Dermis microvascular lymphatic vessel endothelial cell (primary cell): ENCODE data around the gene AGXT2. TPM values are rescaled to one million over a fixed set of nuclear protein-coding genes. Genes with fewer than 3 reads are reported as not detected.

Experiments used
- DNase-seq, 2 donors: peaks; one replicate each; pipeline versions ENCODE4 v3.0.0 to v3.0.0-alpha.2; 2010; ENCODE audit warnings: low read depth in 2 of 2
- total RNA-seq: library from RNA; depleted of rRNA; stranded (reverse); fragments of >200 nt; gene quantifications from 2 replicates; pipeline ENCODE4 v1.2.1, GENCODE V29; 2014

AGXT2 gene
- not detected in 2 replicates for total RNA-seq

GRCh38 chr5:35047785-35048404 is at the start of gene AGXT2:
Gene AGXT2, minus strand, starts transcription at chr5:35047949. Its CDS starts 57 bp downstream, at chr5:35047892.
- DNase-seq: no peak

- DNase-seq: no peak
Observed at GRCh38 chr5:35096932-35097331, 49.2 kb upstream of the AGXT2 start.

- DNase-seq: no peak
Observed at GRCh38 chr5:35096216-35096615, 48.5 kb upstream of the AGXT2 start.

GRCh38 chr5:35095366-35095765 is 47.6 kb upstream of the AGXT2 start:
- no peak for DNase-seq

GRCh38 chr5:35094948-35095347 is 47.2 kb upstream of the AGXT2 start:
- no peak for DNase-seq

GRCh38 chr5:35092703-35093102 is 45.0 kb upstream of the AGXT2 start:
- DNase-seq: no peak

- no peak for DNase-seq
Observed at GRCh38 chr5:35091704-35092103, 44.0 kb upstream of the AGXT2 start.

- DNase-seq: peak; percentile 25 to 44
Observed at GRCh38 chr5:35089334-35090314, 41.9 kb upstream of the AGXT2 start.

- no peak for DNase-seq
Observed at GRCh38 chr5:35087991-35088390, 40.2 kb upstream of the AGXT2 start.

GRCh38 chr5:35083150-35083549 is 35.4 kb upstream of the AGXT2 start:
- DNase-seq: no peak

- DNase-seq: no peak
Observed at GRCh38 chr5:35082530-35082929, 34.8 kb upstream of the AGXT2 start.

GRCh38 chr5:35081134-35081533 is 33.4 kb upstream of the AGXT2 start:
- DNase-seq: no peak

GRCh38 chr5:35073160-35073559 is 25.4 kb upstream of the AGXT2 start:
- no peak for DNase-seq

GRCh38 chr5:35069188-35069587 is 21.4 kb upstream of the AGXT2 start:
- no peak for DNase-seq

- DNase-seq: no peak
Observed at GRCh38 chr5:35067985-35068384, 20.2 kb upstream of the AGXT2 start.

- DNase-seq: no peak
Observed at GRCh38 chr5:35066260-35066795, 18.6 kb upstream of the AGXT2 start.

GRCh38 chr5:35063414-35063813 is 15.7 kb upstream of the AGXT2 start:
- no peak for DNase-seq

- no peak for DNase-seq
Observed at GRCh38 chr5:35061211-35061770, 13.5 kb upstream of the AGXT2 start.

- no peak for DNase-seq
Observed at GRCh38 chr5:35060236-35060635, 12.5 kb upstream of the AGXT2 start.

- no peak for DNase-seq
Observed at GRCh38 chr5:35059251-35059650, 11.5 kb upstream of the AGXT2 start.

GRCh38 chr5:35058374-35058788 is 10.6 kb upstream of the AGXT2 start:
- no peak for DNase-seq

GRCh38 chr5:35056686-35057085 is 8.9 kb upstream of the AGXT2 start:
- DNase-seq: no peak
